Measurements from ENCODE around the gene ENTHD1. TPM values are rescaled to one million over a fixed set of nuclear protein-coding genes. Genes with fewer than 3 reads are reported as not detected.
"Not testable (repeated sequence)": the region's sequence is repeated elsewhere in the genome, so short reads cannot be mapped to it uniquely, and the experiment has no call there.

Gene ENTHD1
- polyA plus RNA-seq, 1 experiment = not detected

- no peak for TF ChIP-seq CTCF (IDR thresholded peaks at IDR 0.05; ENCODE audit: low read depth, low read length)
- CTCF ChIA-PET = no interaction called here
- Histone ChIP-seq H3K4me3 (ENCODE audit: low read depth, low read length) (no peak overlapping the region), H3K9me3 (ENCODE audit: control insufficient read depth, insufficient read depth, low read length) (no peaks in the 10 kb centered on the region), H3K27ac (ENCODE audit: low read depth, low read length) (no peak overlapping the region), H3K27me3 (ENCODE audit: control insufficient read depth, insufficient read depth, low read length) (peaks cover 17% of the 10 kb centered on the region)
- POLR2A ChIA-PET = no interaction called here
- no peak for DNase-seq (ENCODE audit: low read depth, low spot score)
Observed at GRCh38 chr22:39871008-39871798, 22.4 kb downstream of the ENTHD1 start.

GRCh38 chr22:39869797-39870196 lies 23.8 kb downstream of the ENTHD1 start:
- POLR2A ChIA-PET; H3K9me3 ChIP-seq (ENCODE audit: control insufficient read depth, insufficient read depth, low read length); H3K27ac ChIP-seq (ENCODE audit: low read depth, low read length); CTCF ChIA-PET; DNase-seq (ENCODE audit: low read depth, low spot score); H3K4me3 ChIP-seq (ENCODE audit: low read depth, low read length): not testable (repeated sequence)
- H3K27me3 ChIP-seq (ENCODE audit: control insufficient read depth, insufficient read depth, low read length) = peaks cover 17% of the 10 kb centered on the region

GRCh38 chr22:39868741-39869140 lies 24.8 kb downstream of the ENTHD1 start:
- ChIA-PET CTCF (no interaction called here), POLR2A (no interaction called here)
- Histone ChIP-seq H3K27ac (ENCODE audit: low read depth, low read length) (no peak overlapping the region), H3K9me3 (ENCODE audit: control insufficient read depth, insufficient read depth, low read length) (no peaks in the 10 kb centered on the region), H3K27me3 (ENCODE audit: control insufficient read depth, insufficient read depth, low read length) (peaks cover 13% of the 10 kb centered on the region), H3K4me3 (ENCODE audit: low read depth, low read length) (no peak overlapping the region)
- no peak for TF ChIP-seq CTCF (IDR thresholded peaks at IDR 0.05; ENCODE audit: low read depth, low read length)
- no peak for DNase-seq (ENCODE audit: low read depth, low spot score)

- TF ChIP-seq CTCF (IDR thresholded peaks at IDR 0.05; ENCODE audit: low read depth, low read length) = no peak
- Histone ChIP-seq H3K4me3 (ENCODE audit: low read depth, low read length) (no peak overlapping the region), H3K27ac (ENCODE audit: low read depth, low read length) (no peak overlapping the region), H3K27me3 (ENCODE audit: control insufficient read depth, insufficient read depth, low read length) (peaks cover 15% of the 10 kb centered on the region), H3K9me3 (ENCODE audit: control insufficient read depth, insufficient read depth, low read length) (no peaks in the 10 kb centered on the region)
- CTCF ChIA-PET = no interaction called here
- POLR2A ChIA-PET = no interaction called here
- no peak for DNase-seq (ENCODE audit: low read depth, low spot score)
Observed at GRCh38 chr22:39859903-39860588, 33.5 kb downstream of the ENTHD1 start.

GRCh38 chr22:39856588-39856987 lies 37.0 kb downstream of the ENTHD1 start:
- Histone ChIP-seq H3K9me3 (ENCODE audit: control insufficient read depth, insufficient read depth, low read length) (no peaks in the 10 kb centered on the region), H3K4me3 (ENCODE audit: low read depth, low read length) (no peak overlapping the region), H3K27ac (ENCODE audit: low read depth, low read length) (no peak overlapping the region), H3K27me3 (ENCODE audit: control insufficient read depth, insufficient read depth, low read length) (peaks cover 6% of the 10 kb centered on the region)
- DNase-seq (ENCODE audit: low read depth, low spot score) = no peak
- ChIA-PET POLR2A (no interaction called here), CTCF (no interaction called here)
- TF ChIP-seq CTCF (IDR thresholded peaks at IDR 0.05; ENCODE audit: low read depth, low read length) = no peak

Data from AG04450 (cell line).